ENCODE data around the gene ASB3.

The ASB3 gene

DNA sequence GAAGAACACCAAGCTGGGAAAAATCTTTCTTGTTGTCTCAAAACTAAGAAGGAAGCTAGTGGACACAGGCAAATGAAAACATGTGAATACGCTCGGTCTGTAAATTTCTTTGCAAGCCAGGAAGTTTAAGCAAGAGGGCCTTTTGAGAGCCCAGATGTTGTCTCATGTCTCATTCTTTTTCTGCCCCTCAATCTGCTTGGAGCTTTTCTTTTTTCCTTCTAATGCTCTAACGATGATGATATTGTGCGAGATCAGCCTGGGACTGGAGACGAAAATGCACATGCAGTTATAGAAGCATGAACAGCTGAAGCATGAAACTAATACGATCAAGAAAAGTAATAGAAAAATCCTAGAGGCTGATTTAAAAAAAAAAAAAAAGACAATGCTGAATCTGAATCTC lies 157.8 kb downstream of the ASB3 start:
- no peak for DNase-seq (ENCODE audit: low read depth in 2 of 2)

DNA sequence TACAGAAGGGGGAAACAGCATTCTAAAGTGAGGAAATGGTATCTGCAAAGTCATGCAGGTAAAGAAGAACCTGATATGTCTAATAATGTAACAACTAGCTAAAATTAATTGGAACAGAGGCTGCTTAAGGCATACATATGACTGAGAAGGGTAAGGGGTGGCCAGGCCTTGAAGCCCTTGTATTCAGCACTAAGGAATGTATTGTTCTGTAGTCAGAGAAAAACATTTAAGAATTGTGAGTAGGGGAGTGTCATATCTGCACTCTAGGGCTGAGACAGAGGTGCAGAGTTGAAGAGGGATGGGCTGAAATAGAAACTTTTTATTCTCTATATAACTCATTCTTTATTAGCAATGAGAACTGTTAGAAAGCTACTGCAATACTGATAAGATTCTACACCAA lies 164.6 kb downstream of the ASB3 start:
- DNase-seq (ENCODE audit: low read depth in 2 of 2): no peak
- H3K4me3 ChIP-seq (replicated peaks in 1 of 2; ENCODE audit: low read depth in 2 of 2, low read length in 2 of 2): no peak overlapping the region
- TF ChIP-seq, protein P1, sequence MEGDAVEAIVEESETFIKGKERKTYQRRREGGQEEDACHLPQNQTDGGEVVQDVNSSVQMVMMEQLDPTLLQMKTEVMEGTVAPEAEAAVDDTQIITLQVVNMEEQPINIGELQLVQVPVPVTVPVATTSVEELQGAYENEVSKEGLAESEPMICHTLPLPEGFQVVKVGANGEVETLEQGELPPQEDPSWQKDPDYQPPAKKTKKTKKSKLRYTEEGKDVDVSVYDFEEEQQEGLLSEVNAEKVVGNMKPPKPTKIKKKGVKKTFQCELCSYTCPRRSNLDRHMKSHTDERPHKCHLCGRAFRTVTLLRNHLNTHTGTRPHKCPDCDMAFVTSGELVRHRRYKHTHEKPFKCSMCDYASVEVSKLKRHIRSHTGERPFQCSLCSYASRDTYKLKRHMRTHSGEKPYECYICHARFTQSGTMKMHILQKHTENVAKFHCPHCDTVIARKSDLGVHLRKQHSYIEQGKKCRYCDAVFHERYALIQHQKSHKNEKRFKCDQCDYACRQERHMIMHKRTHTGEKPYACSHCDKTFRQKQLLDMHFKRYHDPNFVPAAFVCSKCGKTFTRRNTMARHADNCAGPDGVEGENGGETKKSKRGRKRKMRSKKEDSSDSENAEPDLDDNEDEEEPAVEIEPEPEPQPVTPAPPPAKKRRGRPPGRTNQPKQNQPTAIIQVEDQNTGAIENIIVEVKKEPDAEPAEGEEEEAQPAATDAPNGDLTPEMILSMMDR (IDR thresholded peaks at IDR 0.05; ENCODE audit: low read depth, low read length): no peak

More for the DNA sequence above, 157.8 kb downstream of the ASB3 start:
- no peak overlapping the region for H3K4me3 ChIP-seq (replicated peaks in 1 of 2; ENCODE audit: low read depth in 2 of 2, low read length in 2 of 2)
- TF ChIP-seq, protein P1 (IDR thresholded peaks at IDR 0.05; ENCODE audit: low read depth, low read length): no peak

DNA sequence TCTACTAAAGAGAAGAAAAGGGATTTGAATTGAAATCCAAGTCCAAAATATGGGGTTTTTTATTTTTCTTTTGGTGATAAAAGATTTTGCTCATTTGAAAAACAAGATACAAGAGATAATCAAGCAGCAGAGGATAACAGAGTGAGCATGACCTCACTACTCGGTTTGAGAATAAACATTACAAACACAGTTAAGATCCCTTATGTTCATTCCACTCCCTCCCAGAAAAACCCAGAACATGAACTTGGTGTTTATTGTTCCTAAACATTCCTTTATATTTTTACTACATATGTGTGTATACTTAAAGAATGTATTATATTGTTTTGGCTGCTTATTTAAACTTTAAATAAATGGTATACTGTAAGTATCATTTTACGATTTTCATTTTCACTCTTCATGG lies 165.8 kb downstream of the ASB3 start:
- no peak overlapping the region for H3K4me3 ChIP-seq (replicated peaks in 1 of 2; ENCODE audit: low read depth in 2 of 2, low read length in 2 of 2)
- DNase-seq (ENCODE audit: low read depth in 2 of 2): no peak
- TF ChIP-seq, protein P1 (IDR thresholded peaks at IDR 0.05; ENCODE audit: low read depth, low read length): no peak

Data from cardiac fibroblast (primary cell).